GM12872 (cell line): ENCODE measurements around the gene DHRS12.

Experiments used
- TF ChIP-seq, protein P1 (sequence below): IDR thresholded peaks from 3 replicates; pipeline ENCODE4 v1.5.1; 2011; ENCODE audit warnings: low read depth, mild to moderate bottlenecking, low read length, moderate library complexity; ENCODE audit not compliant: insufficient read depth

The DHRS12 gene

DNA sequence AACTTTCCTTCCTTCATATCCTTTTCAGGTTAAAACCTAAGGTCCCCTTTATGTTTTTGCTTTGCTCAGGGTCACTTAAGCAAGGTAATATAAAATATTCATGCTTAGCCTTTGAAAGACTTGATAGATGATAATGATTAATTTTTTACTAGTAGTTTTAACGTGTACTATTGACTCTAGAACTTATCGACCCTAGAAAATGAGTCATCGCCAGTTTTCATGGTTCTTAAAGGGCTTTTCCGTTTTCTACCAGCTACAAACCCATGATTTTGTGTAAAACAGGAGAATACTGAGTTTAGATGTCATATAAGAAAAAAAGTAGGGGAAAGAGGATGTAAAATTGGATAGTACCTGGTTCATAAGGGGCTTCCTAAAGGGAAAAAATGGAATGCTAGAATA, 75.7 kb downstream of the DHRS12 start:
- TF ChIP-seq, protein P1, sequence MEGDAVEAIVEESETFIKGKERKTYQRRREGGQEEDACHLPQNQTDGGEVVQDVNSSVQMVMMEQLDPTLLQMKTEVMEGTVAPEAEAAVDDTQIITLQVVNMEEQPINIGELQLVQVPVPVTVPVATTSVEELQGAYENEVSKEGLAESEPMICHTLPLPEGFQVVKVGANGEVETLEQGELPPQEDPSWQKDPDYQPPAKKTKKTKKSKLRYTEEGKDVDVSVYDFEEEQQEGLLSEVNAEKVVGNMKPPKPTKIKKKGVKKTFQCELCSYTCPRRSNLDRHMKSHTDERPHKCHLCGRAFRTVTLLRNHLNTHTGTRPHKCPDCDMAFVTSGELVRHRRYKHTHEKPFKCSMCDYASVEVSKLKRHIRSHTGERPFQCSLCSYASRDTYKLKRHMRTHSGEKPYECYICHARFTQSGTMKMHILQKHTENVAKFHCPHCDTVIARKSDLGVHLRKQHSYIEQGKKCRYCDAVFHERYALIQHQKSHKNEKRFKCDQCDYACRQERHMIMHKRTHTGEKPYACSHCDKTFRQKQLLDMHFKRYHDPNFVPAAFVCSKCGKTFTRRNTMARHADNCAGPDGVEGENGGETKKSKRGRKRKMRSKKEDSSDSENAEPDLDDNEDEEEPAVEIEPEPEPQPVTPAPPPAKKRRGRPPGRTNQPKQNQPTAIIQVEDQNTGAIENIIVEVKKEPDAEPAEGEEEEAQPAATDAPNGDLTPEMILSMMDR: no peak

DNA sequence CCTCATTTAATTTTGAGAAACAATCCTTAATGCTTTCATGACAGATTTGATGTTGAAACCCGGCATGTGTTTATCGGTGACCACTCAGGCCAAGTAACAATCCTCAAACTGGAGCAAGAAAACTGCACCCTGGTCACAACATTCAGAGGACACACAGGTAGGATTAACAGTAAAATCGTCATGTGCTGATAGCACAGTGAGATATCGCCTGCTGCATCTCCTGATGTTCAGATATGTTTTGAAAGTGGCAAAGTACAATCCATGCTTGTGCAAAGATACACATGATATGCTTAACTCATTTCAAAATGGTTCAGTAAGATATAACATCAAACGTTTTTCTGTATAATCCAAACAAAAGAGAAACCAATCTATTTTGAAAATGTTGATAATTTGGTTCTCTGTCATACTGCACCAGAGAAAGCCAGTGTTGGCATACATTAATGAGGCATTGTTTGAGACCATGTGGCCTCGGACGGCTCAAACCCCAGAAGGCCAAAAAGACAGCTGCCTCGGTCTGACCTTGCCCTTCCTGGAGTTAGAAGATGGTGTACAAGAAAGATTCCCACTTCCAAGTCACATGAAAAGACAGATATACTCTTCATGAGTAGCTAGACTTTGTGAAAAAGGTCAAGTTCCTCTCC, 76.2 kb downstream of the DHRS12 start:
- TF ChIP-seq, protein P1: no peak

DNA sequence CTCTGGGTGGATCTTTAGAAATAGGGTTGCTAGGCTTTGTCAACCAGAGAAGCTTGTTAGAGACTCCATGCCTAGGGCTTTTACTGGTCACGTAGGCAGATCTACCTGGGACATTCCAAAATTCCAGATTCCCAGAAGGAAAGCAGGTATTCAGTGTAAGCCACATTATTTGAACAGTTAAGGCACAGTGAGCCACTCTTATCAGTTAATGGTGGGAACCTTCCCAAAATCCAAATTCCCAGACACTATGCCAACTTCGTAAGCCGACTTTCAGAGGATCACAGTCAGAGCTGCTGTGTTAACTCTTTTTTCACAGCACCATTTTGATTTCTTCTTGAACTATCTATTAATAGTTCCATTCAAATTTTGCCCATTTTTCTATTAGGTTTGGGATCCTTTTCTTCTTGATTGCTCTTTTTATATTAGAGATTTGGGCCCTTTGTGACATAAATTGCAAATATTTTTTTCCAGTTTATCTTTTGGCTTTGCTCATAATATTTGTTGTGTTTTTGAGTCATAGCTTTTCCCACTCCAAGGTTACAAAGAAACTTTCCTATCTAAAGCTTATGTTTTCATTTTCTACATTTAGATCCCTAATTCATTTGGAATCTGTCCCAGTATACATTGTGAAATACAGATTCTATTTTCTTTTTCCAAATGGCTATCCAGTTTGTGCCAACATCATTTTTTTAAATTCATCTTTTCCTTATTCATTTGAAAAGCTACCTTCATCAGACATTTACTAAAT, 77.3 kb downstream of the DHRS12 start:
- TF ChIP-seq, protein P1: no peak

DNA sequence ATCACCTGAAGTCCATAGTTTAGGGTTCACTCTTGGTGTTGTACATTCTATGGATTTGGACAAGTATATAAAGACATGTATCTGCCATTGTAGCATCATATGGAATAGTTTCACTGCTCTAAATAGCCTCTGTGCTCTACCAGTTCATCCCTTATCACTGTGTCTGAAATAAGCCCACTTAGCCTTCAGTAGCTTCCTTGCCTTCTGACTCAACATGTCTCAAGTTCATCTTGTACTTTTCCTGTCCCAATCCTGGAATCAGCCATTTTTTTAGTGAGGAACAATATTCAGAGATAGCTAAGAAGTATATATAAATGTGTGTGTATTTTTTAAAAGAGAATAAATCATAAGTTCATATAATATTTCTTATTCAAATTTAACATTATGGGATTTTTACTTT, 79.2 kb downstream of the DHRS12 start:
- TF ChIP-seq, protein P1: no peak

DNA sequence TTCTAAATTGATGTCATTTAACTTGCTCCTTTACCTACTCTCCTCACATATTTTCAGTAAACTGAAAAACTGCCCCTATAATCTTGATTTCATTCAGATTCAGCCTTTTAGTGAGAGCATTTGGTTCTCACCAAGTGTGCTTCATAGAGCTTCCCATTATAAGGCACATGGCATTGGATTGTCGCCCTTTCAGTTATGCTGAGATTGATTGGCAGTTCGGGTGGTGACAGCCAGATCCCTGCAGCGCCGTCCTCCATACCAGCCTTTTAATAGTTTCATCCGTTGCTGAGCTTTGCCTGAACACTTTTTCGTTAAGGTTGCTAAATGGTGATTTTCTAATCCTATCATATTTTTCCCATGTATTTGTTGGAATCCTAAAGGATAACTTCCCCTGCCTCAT, 80.4 kb downstream of the DHRS12 start:
- TF ChIP-seq, protein P1: no peak

DNA sequence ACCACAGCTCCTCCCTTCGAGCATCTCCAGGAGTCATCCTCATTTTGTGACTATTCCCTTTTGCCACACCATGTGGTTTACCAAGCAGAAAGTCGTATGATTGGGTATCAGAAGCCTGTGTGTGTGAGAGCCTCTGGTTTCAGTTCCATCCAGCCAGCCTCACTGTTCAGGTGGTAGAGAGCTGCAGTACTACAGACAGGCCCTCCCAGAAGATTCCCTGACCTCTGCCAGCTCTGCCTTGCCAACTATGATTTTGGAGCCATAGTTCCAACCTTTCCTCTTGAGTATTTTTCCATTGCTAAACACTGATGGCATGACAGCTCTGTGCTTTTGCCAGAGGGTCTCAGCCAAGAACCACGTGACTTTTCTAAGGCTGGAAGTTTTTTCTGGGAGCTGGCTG, 82.5 kb downstream of the DHRS12 start:
- TF ChIP-seq, protein P1: no peak

DNA sequence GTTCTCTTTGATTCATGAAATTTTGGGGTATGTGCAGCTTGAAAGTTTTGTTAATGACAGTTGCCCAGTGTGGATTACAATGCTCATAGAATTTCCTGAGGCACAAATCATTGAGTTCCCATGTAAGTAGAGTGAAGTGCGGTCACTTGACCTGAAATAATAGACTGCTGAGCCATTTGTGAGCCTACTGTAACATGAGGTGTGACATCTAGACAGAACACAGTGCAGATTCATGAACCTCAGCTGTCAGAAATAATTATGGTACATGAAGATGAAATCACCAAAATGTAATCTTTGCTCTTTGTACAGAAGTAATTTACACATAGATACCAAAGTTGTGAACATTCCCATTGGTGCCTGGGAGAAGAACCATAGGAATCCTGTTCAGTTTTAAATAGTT, 84.6 kb downstream of the DHRS12 start:
- TF ChIP-seq, protein P1: no peak
